Stomach (tissue), 9 donors: ENCODE results near the gene PTCH2. TPM values are rescaled to one million over a fixed set of nuclear protein-coding genes. Genes with fewer than 3 reads are reported as not detected.

Experiments
- DNase-seq, 2 donors: peaks; one replicate each; pipeline versions ENCODE4 v3.0.0 to v3.0.0-alpha.2; 2013 to 2019
- H3K27ac ChIP-seq, 5 donors: fragments of 200-600 bp in 4 of 5; sonication (generic) in 4 of 5; one replicate each; pipeline ENCODE4 v1.5.1; 2013 to 2019; ENCODE audit warnings: mild to moderate bottlenecking in 1 of 5, moderate library complexity in 1 of 5
- H3K27me3 ChIP-seq, 3 donors: fragments of 200-600 bp; sonication (generic); one replicate each; pipeline ENCODE4 v1.5.1; 2017 to 2019; ENCODE audit warnings: mixed run types in 1 of 3
- H3K36me3 ChIP-seq, 4 donors: fragments of 200-600 bp; sonication (generic); 1 replicate in 3 of 4; 2 replicates in 1 of 4; pipeline ENCODE4 v1.5.1; 2016 to 2019
- H3K4me1 ChIP-seq, 4 donors: fragments of 200-600 bp; sonication (generic); one replicate each; pipeline ENCODE4 v1.5.1; 2016 to 2019
- H3K4me3 ChIP-seq, 4 donors: fragments of 200-600 bp; sonication (generic) in 3 of 4; one replicate each; pipeline ENCODE4 v1.5.1; 2016 to 2019; ENCODE audit warnings: mild to moderate bottlenecking in 1 of 4
- H3K9me3 ChIP-seq, 4 donors: fragments of 200-600 bp; sonication (generic); one replicate each; pipeline ENCODE4 v1.5.1; 2016 to 2019
- CTCF ChIP-seq, 7 experiments: fragments of 450-650 bp in 4 of 7; fragments of 200-600 bp in 3 of 7; sonication (generic) in 3 of 7; IDR thresholded peaks; one replicate each; pipeline ENCODE4 v1.5.1; 2016 to 2019; ENCODE audit warnings: antibody characterized with exemption in 7 of 7, control low read depth in 2 of 7, mild to moderate bottlenecking in 1 of 7
- EP300 ChIP-seq: sonication (generic); formaldehyde crosslinking; IDR thresholded peaks from one replicate; pipeline ENCODE4 v1.6.1; 2017; ENCODE audit warnings: antibody characterized with exemption
- POLR2A ChIP-seq, 4 donors: fragments of 450-650 bp; IDR thresholded peaks; one replicate each; pipeline ENCODE4 v1.6.1; 2016; ENCODE audit warnings: antibody characterized with exemption in 4 of 4, control low read depth in 2 of 4, mild to moderate bottlenecking in 1 of 4, moderate library complexity in 1 of 4
- POLR2AphosphoS5 ChIP-seq, 3 donors: sonication (generic); formaldehyde crosslinking; IDR thresholded peaks; one replicate each; pipeline ENCODE4 v1.6.1; 2016; ENCODE audit warnings: antibody characterized with exemption in 3 of 3
- WGBS, 5 donors: extraction: QIAGEN DNeasy Blood & Tissue Kit in 3 of 5; methylation state at CpG; one replicate each; pipeline versions ENCODE4 v1.1.5 to v1.1.7; 2013 to 2018; 5-methylcytosine and 5-hydroxymethylcytosine counted together
- intact Hi-C: fragments of 100-400 bp; cut with DNase I; formaldehyde crosslinking; loops from one replicate; pipeline ENCODE4 v1.15.1; 2023; ENCODE audit warnings: low total_unique reads
- polyA plus RNA-seq, 3 donors: library from polyadenylated mRNA; stranded (reverse); fragments of 200-250 nt; gene quantifications; one replicate each; pipeline ENCODE4 v1.2.3, GENCODE V29; 2013
- total RNA-seq, 5 donors: library from RNA; depleted of rRNA; stranded (reverse); fragments of >200 nt; gene quantifications; one replicate each; pipeline versions ENCODE4 v1.1.0 to v1.2.3, GENCODE V29; 2014 to 2016
- donor health status: healthy with polysubstance abuse.
- donor health status: Bipolar disorder and iron deficiency.
- donor health status: healthy.

Gene PTCH2
- total and polyA plus RNA-seq, 8 donors = under 0.01 to 2.3 (median 0.40) TPM; not detected in 2

- Histone ChIP-seq H3K4me1 (peaks cover 0 to 3% (median under 1%) of the 10 kb centered on the region in 4 donors), H3K27ac (no peak overlapping the region), H3K4me3 (no peak overlapping the region), H3K9me3 (no peaks in the 10 kb centered on the region), H3K36me3 (peaks cover 6 to 17% (median 12%) of the 10 kb centered on the region in 4 donors), H3K27me3 (no peaks in the 10 kb centered on the region)
- DNase-seq = no peak
- TF ChIP-seq POLR2A (IDR thresholded peaks at IDR 0.05) (no peak), POLR2AphosphoS5 (IDR thresholded peaks at IDR 0.05) (no peak), EP300 (no peak), CTCF (IDR thresholded peaks at IDR 0.05) (no peak)
- WGBS, 5 donors = 73 to 88% (median 82%) methylated on average over 7 of the region's 7 CpGs
- intact Hi-C loops = no loop called here
Observed at GRCh38 chr1:44848456-44849181, 5.6 kb upstream of the PTCH2 start.

- Histone ChIP-seq H3K4me1 (peaks cover 0 to 11% (median 9%) of the 10 kb centered on the region in 4 donors), H3K36me3 (peaks cover 6 to 17% (median 10%) of the 10 kb centered on the region in 4 donors), H3K27me3 (peaks cover 0 to 6% (median 5%) of the 10 kb centered on the region in 3 donors), H3K27ac (no peak overlapping the region), H3K4me3 (no peak overlapping the region), H3K9me3 (no peaks in the 10 kb centered on the region)
- intact Hi-C loops = no loop called here
- no peak for TF ChIP-seq EP300
- TF ChIP-seq POLR2A (IDR thresholded peaks at IDR 0.05) = no peak
- no peak for TF ChIP-seq POLR2AphosphoS5 (IDR thresholded peaks at IDR 0.05)
- TF ChIP-seq CTCF (IDR thresholded peaks at IDR 0.05) = no peak
- no peak for DNase-seq
- 72 to 89% (median 83%) methylated on average over 1 of the region's 1 CpG; no CpG with 5 or more reads in 1 of the 5 donors for WGBS, 5 donors
Observed at GRCh38 chr1:44847845-44848244, 4.8 kb upstream of the PTCH2 start.

GRCh38 chr1:44846985-44847384, 3.9 kb upstream of the PTCH2 start:
- intact Hi-C loops = no loop called here
- TF ChIP-seq POLR2AphosphoS5 (IDR thresholded peaks at IDR 0.05) (no peak), CTCF (IDR thresholded peaks at IDR 0.05) (no peak), EP300 (no peak)

GRCh38 chr1:44842486-44842861, 579 bp downstream of the PTCH2 start:
- peak overlapping the region in 3 of 5 donors; percentile 36 to 82 (median 49) for H3K27ac ChIP-seq
- intact Hi-C loops = no loop called here

More at GRCh38 chr1:44846985-44847384, 3.9 kb upstream of the PTCH2 start:
- Histone ChIP-seq H3K9me3 (no peaks in the 10 kb centered on the region), H3K4me3 (no peak overlapping the region), H3K27me3 (peaks cover 0 to 13% (median 8%) of the 10 kb centered on the region in 3 donors), H3K4me1 (peaks cover 0 to 20% (median 14%) of the 10 kb centered on the region in 4 donors), H3K36me3 (peaks cover 5 to 17% (median 10%) of the 10 kb centered on the region in 4 donors), H3K27ac (no peak overlapping the region)
- 73 to 95% (median 91%) methylated on average over 1 of the region's 1 CpG for WGBS, 5 donors
- no peak for DNase-seq

More at GRCh38 chr1:44842486-44842861, 579 bp downstream of the PTCH2 start:
- TF ChIP-seq POLR2A (IDR thresholded peaks at IDR 0.05) (no peak), CTCF (IDR thresholded peaks at IDR 0.05) (no peak), EP300 (no peak), POLR2AphosphoS5 (IDR thresholded peaks at IDR 0.05) (no peak)
- WGBS, 5 donors = 27 to 50% (median 38%) methylated on average over 12 to 16 of the region's 16 CpGs
- Histone ChIP-seq H3K9me3 (no peaks in the 10 kb centered on the region), H3K27me3 (peaks cover 0 to 13% (median 8%) of the 10 kb centered on the region in 3 donors), H3K4me3 (peak overlapping the region; percentile 49 to 62 (median 57)), H3K36me3 (no peaks in the 10 kb centered on the region), H3K4me1 (peaks cover 0 to 23% (median 14%) of the 10 kb centered on the region in 4 donors)
- no peak for DNase-seq
